Activated CD8-positive, alpha-beta memory T cell treated with anti-CD3 and anti-CD28 coated beads for 4 hours (primary cell): ENCODE data around the gene TINAGL1.

Source experiments
- DNase-seq, 2 donors: peaks; one replicate each; pipeline ENCODE4 v3.0.0-alpha.2; 2020; ENCODE audit warnings: low read depth in 2 of 2

Gene TINAGL1

DNA sequence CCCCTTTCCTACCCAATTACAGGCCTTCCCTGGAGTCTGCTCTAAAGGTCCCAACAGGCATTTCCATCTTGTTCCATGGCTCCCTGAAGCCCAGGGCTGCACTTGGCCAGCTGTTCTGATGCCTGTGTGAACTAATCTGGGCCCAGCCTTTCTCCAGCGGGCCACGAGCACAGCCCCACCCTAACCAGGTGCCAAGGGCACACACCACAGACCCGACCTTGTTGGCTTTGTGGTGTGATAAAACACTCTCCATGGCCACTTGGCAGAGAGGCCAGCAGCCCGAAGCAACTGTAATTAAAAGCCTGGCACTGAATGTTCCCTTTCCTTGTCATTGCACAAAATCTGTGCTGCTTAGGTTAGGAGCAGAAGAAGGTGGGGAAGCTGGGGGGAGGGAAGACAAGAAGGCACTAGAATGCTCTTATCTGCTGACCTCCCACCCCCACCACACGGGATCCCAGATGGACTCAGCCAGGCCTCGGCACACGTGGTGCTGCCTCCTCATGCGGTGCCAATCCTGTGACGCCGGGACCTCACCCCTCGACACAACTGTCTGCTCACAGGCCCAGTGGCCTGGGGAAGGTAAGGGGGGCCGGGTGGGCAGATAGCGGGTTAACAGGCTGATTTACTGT lies 51.1 kb downstream of the TINAGL1 start:
- DNase-seq, result no peak

DNA sequence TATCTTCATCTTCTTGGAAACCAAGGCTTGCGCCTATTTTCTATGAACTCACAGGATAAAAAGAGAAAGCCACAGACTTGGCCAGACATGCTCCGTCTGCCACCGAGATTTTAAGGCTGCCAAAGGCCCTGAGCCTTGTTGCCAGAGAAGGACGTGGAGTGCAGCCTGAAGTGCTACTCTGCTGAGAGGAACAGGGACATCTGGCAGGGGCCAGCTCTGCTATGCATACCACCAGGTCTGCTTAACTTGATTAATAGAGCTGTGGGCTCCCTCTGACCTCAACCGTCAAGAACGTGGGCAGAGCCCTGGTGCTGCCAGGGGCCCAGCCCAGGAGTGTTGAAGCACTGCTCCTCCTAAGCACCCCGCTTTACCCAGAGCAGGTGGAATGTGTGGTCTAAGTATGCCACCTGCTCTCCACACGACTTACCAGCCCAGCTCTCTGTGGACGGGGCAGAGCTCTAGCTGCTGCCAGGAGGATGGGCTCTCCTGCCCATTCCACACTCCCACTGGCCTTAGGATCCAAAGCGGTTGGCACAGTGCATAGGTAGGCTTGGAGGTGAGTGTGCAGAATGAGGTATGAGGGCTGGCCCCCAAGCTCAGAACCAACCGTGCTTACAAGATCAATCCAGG lies 51.7 kb downstream of the TINAGL1 start:
- no peak for DNase-seq

DNA sequence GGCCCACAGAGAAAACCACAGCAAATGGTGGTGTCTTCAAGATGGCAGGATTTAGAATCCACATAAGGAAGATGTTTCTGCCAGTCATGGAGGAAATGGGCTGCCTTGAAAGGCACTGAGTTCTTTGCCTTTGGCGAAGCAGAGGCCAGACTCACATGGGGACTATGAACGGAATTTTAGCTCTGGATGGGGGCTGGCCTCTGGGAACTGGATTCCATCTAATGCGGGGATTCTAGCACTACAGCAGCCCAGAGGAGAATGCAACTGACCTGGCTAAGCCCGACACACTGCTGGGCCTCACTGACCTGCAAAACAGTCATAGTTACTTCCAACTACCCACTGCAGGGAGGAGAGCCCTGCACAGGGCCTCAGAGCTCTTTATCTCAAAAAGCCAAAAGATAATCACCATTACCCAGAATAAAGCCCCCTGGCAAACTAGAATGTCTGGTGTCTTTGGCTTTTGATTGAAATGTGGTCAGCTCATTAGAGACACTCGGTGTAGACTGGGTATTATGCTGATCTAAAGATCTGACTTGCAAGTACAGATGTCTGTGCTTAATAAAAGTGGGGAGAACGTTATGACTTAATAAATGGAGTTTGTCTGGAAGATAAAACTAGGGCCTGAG lies 52.7 kb downstream of the TINAGL1 start:
- DNase-seq, result no peak

DNA sequence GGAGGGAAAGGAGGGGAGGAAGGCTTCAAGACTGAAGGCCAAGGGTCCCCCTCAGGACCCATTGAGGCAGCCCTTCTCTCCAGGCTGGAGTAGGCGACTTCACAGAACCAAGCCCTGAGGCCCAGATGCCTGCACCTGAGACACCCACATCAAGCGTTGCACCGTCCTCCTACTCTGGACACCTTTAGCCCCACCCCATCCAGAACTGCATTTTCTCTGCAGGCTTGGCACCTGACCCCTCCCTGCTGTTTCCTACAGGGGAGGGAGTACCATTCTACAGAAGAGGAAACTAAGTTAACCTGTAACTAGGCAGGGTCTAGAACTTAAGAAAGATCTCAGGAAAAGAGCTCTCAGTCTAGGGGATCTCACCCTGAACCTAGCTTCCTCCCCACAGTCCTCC lies 56.3 kb downstream of the TINAGL1 start:
- DNase-seq, result no peak

DNA sequence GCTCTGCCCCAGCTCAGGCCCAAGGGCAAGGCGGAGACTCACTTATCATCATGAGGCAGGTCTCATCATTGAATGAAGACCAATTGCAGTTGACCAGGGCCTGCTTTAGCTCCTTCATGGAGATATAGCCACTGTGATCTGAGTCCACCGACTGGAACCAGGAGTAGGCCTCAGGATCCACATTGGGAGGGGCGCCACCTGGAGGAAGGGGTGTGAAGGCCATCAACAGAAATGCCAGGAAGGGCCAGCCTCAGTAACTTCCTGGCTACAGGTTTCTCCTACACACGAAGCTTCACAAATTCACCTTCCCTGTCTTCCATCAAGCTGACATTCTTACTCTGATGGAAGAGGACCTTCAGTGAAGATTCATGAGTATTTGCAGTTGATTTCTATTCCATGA lies 56.8 kb downstream of the TINAGL1 start:
- DNase-seq, result no peak
